ENCODE data around the gene NCOR1.
"Not testable (repeated sequence)": the region's sequence is repeated elsewhere in the genome, so short reads cannot be mapped to it uniquely, and the experiment has no call there.

The NCOR1 gene

DNA sequence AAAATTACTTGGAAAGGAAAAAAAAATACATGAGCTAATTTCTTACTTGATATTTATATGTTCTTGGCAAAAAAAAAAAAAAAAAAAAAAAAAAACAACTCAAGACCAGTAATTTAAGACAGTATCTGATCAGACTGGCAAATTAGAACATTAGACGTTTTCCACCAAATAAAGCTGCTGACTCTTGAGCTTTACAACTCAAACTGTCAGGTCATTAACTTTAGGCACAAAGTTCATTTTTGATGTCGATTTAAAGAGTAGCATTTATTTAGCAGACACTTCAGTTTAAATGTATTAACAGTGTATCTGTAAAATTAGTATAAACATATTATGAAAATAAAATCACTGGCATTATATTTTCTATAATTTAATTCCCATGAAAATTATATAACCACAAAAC is 66.7 kb downstream of the NCOR1 start:
- in situ Hi-C loops (cut with HindIII; ENCODE audit: low sequenced_read_pairs), result no loop called here
- TF ChIP-seq, protein P1, sequence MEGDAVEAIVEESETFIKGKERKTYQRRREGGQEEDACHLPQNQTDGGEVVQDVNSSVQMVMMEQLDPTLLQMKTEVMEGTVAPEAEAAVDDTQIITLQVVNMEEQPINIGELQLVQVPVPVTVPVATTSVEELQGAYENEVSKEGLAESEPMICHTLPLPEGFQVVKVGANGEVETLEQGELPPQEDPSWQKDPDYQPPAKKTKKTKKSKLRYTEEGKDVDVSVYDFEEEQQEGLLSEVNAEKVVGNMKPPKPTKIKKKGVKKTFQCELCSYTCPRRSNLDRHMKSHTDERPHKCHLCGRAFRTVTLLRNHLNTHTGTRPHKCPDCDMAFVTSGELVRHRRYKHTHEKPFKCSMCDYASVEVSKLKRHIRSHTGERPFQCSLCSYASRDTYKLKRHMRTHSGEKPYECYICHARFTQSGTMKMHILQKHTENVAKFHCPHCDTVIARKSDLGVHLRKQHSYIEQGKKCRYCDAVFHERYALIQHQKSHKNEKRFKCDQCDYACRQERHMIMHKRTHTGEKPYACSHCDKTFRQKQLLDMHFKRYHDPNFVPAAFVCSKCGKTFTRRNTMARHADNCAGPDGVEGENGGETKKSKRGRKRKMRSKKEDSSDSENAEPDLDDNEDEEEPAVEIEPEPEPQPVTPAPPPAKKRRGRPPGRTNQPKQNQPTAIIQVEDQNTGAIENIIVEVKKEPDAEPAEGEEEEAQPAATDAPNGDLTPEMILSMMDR (IDR thresholded peaks at IDR 0.05; ENCODE audit: low read depth, low read length), result no peak
- no peak for DNase-seq (ENCODE audit: low read depth, low spot score)
- H3K4me3 ChIP-seq (ENCODE audit: low read depth, low read length), result no peak overlapping the region

- in situ Hi-C loops (cut with HindIII; ENCODE audit: low sequenced_read_pairs); DNase-seq (ENCODE audit: low read depth, low spot score); H3K4me3 ChIP-seq (ENCODE audit: low read depth, low read length): not testable (repeated sequence)
These were observed 69.9 kb downstream of the NCOR1 start for GRCh38 chr17:16145319-16145890.

- H3K4me3 ChIP-seq (ENCODE audit: low read depth, low read length), result no peak overlapping the region
- in situ Hi-C loops (cut with HindIII; ENCODE audit: low sequenced_read_pairs), result no loop called here
- TF ChIP-seq, protein P1 (IDR thresholded peaks at IDR 0.05; ENCODE audit: low read depth, low read length), result no peak
- DNase-seq (ENCODE audit: low read depth, low spot score), result no peak
These were observed 73.6 kb downstream of the NCOR1 start for GRCh38 chr17:16141685-16142084.

GRCh38 chr17:16140854-16141253 is 74.5 kb downstream of the NCOR1 start:
- in situ Hi-C loops (cut with HindIII; ENCODE audit: low sequenced_read_pairs), result no loop called here
- TF ChIP-seq, protein P1 (IDR thresholded peaks at IDR 0.05; ENCODE audit: low read depth, low read length), result no peak

DNA sequence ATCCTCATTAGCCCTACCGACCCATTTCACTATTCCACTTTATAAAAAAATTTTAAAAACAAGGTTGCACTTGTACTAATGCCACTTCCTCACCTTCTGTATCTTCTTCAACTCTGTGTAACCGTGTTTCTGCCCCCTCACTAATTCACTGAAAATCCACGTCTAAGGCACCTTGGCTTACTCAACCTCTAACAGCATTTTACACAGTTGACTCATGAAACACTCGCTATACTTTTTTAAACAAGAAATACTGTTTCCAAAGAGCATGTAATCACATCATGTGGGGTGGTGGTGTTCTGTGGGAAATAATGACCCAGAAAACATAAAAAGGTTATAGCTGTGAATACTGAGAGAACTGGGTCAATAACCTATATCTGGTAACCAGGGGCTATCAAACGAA is 79.9 kb downstream of the NCOR1 start:
- no peak overlapping the region for H3K4me3 ChIP-seq (ENCODE audit: low read depth, low read length)
- no peak for DNase-seq (ENCODE audit: low read depth, low spot score)
- in situ Hi-C loops (cut with HindIII; ENCODE audit: low sequenced_read_pairs), result no loop called here
- TF ChIP-seq, protein P1 (IDR thresholded peaks at IDR 0.05; ENCODE audit: low read depth, low read length), result no peak

More at GRCh38 chr17:16140854-16141253, 74.5 kb downstream of the NCOR1 start:
- no peak for DNase-seq (ENCODE audit: low read depth, low spot score)
- no peak overlapping the region for H3K4me3 ChIP-seq (ENCODE audit: low read depth, low read length)

- TF ChIP-seq, protein P1 (IDR thresholded peaks at IDR 0.05; ENCODE audit: low read depth, low read length), result no peak
- no peak overlapping the region for H3K4me3 ChIP-seq (ENCODE audit: low read depth, low read length)
- in situ Hi-C loops (cut with HindIII; ENCODE audit: low sequenced_read_pairs), result no loop called here
- DNase-seq (ENCODE audit: low read depth, low spot score), result no peak
These were observed 83.7 kb downstream of the NCOR1 start for GRCh38 chr17:16131593-16131992.

DNA sequence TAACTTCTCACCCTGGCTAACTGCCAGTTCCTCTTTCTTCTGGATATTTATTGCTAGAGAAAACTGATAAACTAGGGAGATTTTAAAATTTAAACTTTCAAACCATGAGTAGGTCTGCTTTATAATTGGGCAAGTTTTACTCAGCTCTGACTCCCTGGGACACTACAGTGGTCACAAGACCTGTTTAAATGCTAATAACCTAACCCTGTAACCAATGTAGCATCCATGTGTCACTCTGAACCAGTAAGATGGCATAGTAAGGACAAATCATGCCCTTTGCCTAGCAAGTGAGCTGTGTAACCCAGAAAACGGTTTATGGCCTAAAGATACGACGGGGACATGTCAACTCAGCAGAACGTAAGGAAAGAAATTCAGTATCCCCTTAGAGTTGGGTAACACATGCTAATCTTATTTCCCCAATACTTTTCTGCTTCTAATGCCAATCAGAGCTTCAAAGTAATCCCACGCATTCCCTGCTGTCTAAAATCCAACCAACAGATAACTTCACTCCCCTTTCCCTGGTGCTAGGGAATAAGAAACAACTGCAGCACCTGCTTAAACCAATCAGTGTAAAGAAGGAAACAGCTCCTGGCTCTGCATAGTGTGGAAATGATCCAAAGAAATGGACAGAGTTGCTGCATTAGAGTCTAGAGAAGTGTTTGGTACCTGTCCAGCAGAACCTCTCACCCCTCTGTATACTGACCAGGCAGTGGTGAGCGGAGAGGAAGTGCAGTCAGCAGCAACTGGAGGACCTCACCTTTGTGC is 85.7 kb downstream of the NCOR1 start:
- TF ChIP-seq, protein P1 (IDR thresholded peaks at IDR 0.05; ENCODE audit: low read depth, low read length), result no peak
- H3K4me3 ChIP-seq (ENCODE audit: low read depth, low read length), result no peak overlapping the region
- in situ Hi-C loops (cut with HindIII; ENCODE audit: low sequenced_read_pairs), result no loop called here
- no peak for DNase-seq (ENCODE audit: low read depth, low spot score)

Data from astrocyte of the spinal cord (primary cell).